ENCODE measurements around the gene EEFSEC.

Gene EEFSEC, protein sequence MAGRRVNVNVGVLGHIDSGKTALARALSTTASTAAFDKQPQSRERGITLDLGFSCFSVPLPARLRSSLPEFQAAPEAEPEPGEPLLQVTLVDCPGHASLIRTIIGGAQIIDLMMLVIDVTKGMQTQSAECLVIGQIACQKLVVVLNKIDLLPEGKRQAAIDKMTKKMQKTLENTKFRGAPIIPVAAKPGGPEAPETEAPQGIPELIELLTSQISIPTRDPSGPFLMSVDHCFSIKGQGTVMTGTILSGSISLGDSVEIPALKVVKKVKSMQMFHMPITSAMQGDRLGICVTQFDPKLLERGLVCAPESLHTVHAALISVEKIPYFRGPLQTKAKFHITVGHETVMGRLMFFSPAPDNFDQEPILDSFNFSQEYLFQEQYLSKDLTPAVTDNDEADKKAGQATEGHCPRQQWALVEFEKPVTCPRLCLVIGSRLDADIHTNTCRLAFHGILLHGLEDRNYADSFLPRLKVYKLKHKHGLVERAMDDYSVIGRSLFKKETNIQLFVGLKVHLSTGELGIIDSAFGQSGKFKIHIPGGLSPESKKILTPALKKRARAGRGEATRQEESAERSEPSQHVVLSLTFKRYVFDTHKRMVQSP

DNA sequence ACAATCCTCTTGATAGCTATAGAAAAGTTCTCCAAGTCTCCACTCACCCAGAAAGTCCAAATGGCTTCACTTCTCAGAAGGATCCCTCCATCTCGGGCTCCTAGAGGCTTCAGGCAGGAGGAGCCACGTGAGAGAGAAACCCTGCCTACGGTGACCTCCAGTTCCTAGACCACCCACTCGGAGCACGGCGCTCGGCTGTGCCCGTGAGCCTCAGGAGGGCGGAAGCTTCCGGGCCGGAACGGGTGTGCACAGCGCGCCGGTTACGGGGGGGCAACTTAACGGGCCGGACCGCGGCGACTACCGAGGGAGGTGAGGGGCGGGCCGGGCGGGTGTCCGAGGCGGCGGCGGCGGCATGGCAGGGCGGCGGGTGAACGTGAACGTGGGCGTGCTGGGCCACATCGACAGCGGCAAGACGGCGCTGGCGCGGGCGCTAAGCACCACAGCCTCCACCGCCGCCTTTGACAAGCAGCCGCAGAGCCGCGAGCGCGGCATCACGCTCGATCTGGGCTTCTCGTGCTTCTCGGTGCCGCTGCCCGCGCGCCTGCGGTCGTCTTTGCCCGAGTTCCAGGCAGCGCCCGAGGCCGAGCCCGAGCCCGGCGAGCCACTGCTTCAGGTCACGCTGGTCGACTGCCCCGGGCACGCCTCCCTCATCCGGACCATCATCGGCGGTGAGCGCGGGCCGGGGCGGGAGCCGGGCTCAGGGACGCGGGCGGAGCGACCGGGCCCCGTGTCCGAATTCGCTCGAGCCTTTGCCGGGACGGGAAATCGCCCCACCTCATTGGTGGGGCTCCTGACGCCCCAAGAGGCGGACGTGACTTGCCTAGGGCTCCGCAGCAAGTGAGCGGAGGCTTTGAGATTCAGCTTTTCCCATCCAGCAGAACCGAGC is at the start of gene EEFSEC:
TSS of gene EEFSEC (plus strand) at position 326 of the 886 bp plus-strand sequence. CDS start at position 353, 27 bp downstream.
- DNase-seq (ENCODE audit: low spot score) = peak; percentile 90
- TF ChIP-seq, protein P1, sequence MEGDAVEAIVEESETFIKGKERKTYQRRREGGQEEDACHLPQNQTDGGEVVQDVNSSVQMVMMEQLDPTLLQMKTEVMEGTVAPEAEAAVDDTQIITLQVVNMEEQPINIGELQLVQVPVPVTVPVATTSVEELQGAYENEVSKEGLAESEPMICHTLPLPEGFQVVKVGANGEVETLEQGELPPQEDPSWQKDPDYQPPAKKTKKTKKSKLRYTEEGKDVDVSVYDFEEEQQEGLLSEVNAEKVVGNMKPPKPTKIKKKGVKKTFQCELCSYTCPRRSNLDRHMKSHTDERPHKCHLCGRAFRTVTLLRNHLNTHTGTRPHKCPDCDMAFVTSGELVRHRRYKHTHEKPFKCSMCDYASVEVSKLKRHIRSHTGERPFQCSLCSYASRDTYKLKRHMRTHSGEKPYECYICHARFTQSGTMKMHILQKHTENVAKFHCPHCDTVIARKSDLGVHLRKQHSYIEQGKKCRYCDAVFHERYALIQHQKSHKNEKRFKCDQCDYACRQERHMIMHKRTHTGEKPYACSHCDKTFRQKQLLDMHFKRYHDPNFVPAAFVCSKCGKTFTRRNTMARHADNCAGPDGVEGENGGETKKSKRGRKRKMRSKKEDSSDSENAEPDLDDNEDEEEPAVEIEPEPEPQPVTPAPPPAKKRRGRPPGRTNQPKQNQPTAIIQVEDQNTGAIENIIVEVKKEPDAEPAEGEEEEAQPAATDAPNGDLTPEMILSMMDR (IDR thresholded peaks at IDR 0.05; ENCODE audit: extremely low read depth, missing control alignments) = no peak

DNA sequence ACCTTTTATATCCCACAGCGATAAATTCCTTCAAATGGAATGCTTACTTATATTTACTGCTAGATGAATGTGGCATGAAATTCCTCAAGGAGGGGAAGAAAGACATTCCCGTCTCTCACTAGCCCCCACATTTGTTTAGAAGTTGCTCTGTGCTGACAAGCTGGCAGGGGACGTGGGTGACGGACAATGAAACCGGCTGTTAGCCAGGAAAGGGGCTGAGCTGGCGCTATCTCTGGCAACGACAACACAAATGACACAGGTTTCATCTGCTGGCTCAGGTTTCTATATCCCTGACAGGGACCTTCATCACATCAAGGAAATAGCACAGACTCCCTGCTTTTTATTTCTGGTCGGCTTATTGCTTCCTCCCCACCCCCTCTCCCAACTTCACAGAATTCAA is 45.4 kb upstream of the EEFSEC start:
- no peak for DNase-seq (ENCODE audit: low spot score)
- TF ChIP-seq, protein P1 (IDR thresholded peaks at IDR 0.05; ENCODE audit: extremely low read depth, missing control alignments) = no peak

DNA sequence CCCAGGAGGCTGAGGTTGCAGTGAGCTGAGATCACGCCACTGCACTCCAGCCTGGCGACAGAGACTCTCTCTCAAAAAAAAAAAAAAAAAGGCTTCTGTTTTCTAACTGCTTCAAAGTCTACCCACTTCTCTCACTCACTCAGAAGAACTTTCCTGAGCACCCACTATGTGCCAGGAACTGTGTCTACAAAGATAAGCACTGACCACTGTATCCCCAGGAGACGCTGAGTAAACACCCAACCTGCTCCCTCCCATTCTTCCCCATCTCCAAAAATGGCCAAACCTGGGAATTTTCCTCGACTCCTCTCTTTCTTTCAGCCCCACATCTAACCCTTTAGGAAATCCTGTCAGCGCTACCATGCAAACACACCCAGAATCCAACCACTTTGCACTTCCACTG is 42.1 kb upstream of the EEFSEC start:
- TF ChIP-seq, protein P1 (IDR thresholded peaks at IDR 0.05; ENCODE audit: extremely low read depth, missing control alignments) = no peak
- no peak for DNase-seq (ENCODE audit: low spot score)

DNA sequence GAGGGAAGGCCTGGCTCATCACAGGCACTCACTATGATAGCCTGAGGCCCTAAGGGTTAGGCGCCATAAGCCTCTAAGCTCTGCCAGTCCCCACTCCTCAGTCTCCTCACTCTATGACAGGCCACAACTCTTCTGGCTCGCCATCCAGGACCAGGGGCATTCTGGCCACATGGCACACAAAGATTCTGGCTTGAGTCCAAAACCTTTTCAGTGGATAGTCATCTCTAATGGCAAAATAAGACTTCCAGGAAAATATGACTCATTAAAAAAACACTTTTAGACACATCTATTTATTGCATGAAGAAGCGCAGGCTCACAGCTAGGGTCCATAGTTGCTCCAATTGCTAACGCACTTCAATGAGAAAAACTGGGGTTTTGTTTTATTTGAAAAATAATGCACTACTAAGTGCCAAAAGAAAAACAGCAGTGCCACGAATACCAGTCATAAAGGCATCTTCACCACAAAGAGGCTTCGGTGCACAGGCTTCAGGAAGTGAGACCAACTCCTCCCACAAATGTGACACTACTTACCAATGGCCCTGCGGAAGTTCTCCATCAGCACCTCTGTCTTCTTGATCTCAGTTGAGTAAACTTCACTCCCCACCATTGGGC is 40.8 kb upstream of the EEFSEC start:
- no peak for DNase-seq (ENCODE audit: low spot score)
- TF ChIP-seq, protein P1 (IDR thresholded peaks at IDR 0.05; ENCODE audit: extremely low read depth, missing control alignments) = no peak

DNA sequence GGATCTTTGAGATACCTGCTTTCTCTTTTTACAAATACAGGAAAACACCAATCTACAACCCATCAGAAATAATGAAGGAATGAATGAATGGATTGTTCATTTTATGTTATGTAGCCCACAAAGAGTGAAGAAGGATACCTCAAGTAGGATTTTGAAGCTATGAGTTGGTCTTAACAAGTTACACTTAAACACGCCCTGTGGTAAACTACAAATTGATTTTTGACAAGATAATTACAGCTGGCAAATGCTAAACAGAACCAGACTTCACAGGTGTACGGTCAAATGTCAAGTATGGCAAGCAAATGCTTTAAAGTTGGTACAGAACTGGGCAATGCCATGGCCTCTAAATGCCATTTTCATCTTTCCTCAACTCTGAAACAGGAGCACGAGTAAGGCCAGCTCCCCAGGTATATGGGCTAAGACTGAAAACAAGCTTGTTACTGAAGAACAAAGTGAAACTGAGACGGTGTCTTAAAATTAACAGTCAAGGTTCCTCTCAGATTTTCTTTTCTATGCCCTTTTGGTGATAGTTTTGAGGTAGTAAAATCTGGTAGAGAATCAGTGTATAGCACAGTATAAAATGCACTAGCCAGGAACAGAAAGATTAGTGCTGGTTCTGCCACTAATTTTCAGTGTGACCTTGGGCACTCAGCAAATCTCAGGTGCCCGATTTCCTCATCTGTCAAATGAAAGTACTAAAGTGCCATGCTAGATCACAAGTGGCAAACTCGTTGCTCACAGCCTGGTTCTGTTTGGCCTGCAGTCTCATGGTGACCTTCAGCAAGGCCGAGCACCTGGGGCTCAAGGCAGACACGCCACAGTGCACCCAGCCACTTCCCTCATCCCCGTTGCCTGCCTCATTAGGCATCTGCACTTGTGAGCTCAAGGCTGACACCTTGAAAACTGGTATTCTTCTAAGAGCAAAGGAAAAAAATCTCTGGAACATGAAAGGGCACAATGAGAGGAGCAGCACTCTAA is 39.2 kb upstream of the EEFSEC start:
- DNase-seq (ENCODE audit: low spot score) = no peak
- TF ChIP-seq, protein P1 (IDR thresholded peaks at IDR 0.05; ENCODE audit: extremely low read depth, missing control alignments) = no peak

DNA sequence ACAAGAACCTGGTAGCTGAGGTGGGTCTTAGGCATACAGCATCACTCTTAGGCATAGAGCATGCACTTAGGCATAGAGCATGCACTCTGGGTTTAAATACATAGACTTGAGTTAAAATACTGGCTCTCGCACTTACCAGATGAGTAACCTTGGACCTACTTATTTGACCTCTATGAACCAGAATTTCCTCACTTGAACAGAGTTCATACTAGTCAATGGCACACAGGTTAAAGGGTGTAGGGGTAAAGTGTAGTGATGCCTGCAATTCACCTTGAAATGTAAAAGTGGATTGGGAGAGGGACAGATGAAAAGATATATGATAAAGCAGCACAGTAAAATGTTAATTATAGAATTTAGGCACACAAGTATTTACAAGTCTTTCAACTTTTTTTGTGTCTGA is 31.3 kb upstream of the EEFSEC start:
- DNase-seq (ENCODE audit: low spot score) = no peak
- TF ChIP-seq, protein P1 (IDR thresholded peaks at IDR 0.05; ENCODE audit: extremely low read depth, missing control alignments) = no peak

All from GM20000 (cell line).